H1 (cell line): ENCODE results near the gene MARCHF10. TPM values are rescaled to one million over a fixed set of nuclear protein-coding genes. Genes with fewer than 3 reads are reported as not detected.

Experiments used
- CTCF ChIA-PET: fragments of 300-600 bp; sonication (Branson Sonifier 250); formaldehyde crosslinking; loops from one replicate; lab custom pipeline; 2021; ENCODE audit not compliant: partially characterized antibody; lab: Charles Lee
- POLR2A ChIA-PET: fragments of 300-600 bp; sonication (Branson Sonifier 250); formaldehyde crosslinking; loops from one replicate; lab custom pipeline; 2021; ENCODE audit warnings: inconsistent platforms; ENCODE audit not compliant: partially characterized antibody; lab: Charles Lee
- DNase-seq, 2 experiments: peaks; one replicate each; pipeline versions ENCODE4 v3.0.0 to v3.0.0-alpha.2; 2010 to 2022; ENCODE audit warnings: low spot score in 2 of 2, low read depth in 1 of 2, mixed read lengths in 1 of 2
- FAIRE-seq: peaks from 2 replicates; lab custom pipeline; 2011; peaks lifted over from hg19 to GRCh38; lab: Jason Lieb, UNC
- H2AFZ ChIP-seq: 2 replicates; pipeline ENCODE4 v1.8.1; 2012; ENCODE audit warnings: low read length, inconsistent platforms
- H2AK5ac ChIP-seq: 2 replicates; pipeline ENCODE4 v1.6.1; 2013; ENCODE audit warnings: low read depth, low read length
- H2BK120ac ChIP-seq: replicated peaks from 2 replicates; pipeline ENCODE3; 2013; ENCODE audit warnings: low read depth, low read length, inconsistent platforms
- H2BK12ac ChIP-seq: 2 replicates; pipeline ENCODE4 v1.6.1; 2013; ENCODE audit warnings: low read depth, low read length
- H2BK15ac ChIP-seq: 2 replicates; pipeline ENCODE4 v1.6.1; 2013; ENCODE audit warnings: low read length
- H2BK20ac ChIP-seq: 2 replicates; pipeline ENCODE4 v1.6.1; 2013; ENCODE audit warnings: low read length
- H2BK5ac ChIP-seq: 2 replicates; pipeline ENCODE4 v1.6.1; 2013; ENCODE audit warnings: low read depth, low read length
- H3K14ac ChIP-seq: 2 replicates; pipeline ENCODE4 v1.6.1; 2013; ENCODE audit warnings: inconsistent platforms; ENCODE audit not compliant: insufficient read length
- H3K18ac ChIP-seq: 2 replicates; pipeline ENCODE4 v1.6.1; 2013; ENCODE audit warnings: low read length; ENCODE audit errors: extremely low read depth
- H3K23ac ChIP-seq: 2 replicates; pipeline ENCODE4 v1.6.1; 2013; ENCODE audit warnings: inconsistent platforms; ENCODE audit not compliant: insufficient read length
- H3K23me2 ChIP-seq: 2 replicates; pipeline ENCODE4 v1.6.1; 2013; ENCODE audit warnings: low read depth, low read length
- H3K27ac ChIP-seq: 2 replicates; pipeline ENCODE4 v1.6.1; 2011; ENCODE audit warnings: low read depth, low read length, inconsistent platforms
- H3K27me3 ChIP-seq, 4 experiments: replicated peaks in 1 of 4; 1 replicate in 1 of 4; 2 replicates in 3 of 4; pipeline versions ENCODE4 v1.6.1 to v1.8.1; 2011 to 2013; ENCODE audit warnings: low read length in 3 of 4, mild to moderate bottlenecking in 3 of 4, inconsistent platforms in 2 of 4, mixed read lengths in 2 of 4, moderate library complexity in 1 of 4; ENCODE audit not compliant: control insufficient read depth in 3 of 4, insufficient read depth in 3 of 4; ENCODE audit errors: extremely low read depth in 1 of 4
- H3K36me3 ChIP-seq, 4 experiments: 2 replicates each; pipeline versions ENCODE4 v1.6.1 to v1.8.1; 2011 to 2013; ENCODE audit warnings: mild to moderate bottlenecking in 4 of 4, low read length in 3 of 4, moderate library complexity in 2 of 4, control low read depth in 1 of 4, inconsistent platforms in 1 of 4; ENCODE audit not compliant: insufficient read depth in 4 of 4, control insufficient read depth in 2 of 4
- H3K4ac ChIP-seq: replicated peaks from 2 replicates; pipeline ENCODE3; 2013; ENCODE audit warnings: low read length, low read depth, mixed read lengths, inconsistent platforms; ENCODE audit not compliant: insufficient read length
- H3K4me1 ChIP-seq, 4 experiments: replicated peaks in 1 of 4; 1 replicate in 1 of 4; 2 replicates in 3 of 4; pipeline versions ENCODE4 v1.6.1 to v1.8.1; 2011 to 2013; ENCODE audit warnings: low read length in 3 of 4, inconsistent platforms in 2 of 4, mixed read lengths in 1 of 4; ENCODE audit not compliant: insufficient read depth in 4 of 4, control insufficient read depth in 3 of 4
- H3K4me2 ChIP-seq, 2 experiments: 2 replicates each; pipeline versions ENCODE4 v1.6.1 to v1.8.1; 2011 to 2013; ENCODE audit warnings: low read depth in 2 of 2, low read length in 2 of 2, control low read depth in 1 of 2, inconsistent platforms in 1 of 2, mild to moderate bottlenecking in 1 of 2; ENCODE audit not compliant: insufficient read depth in 1 of 2
- H3K4me3 ChIP-seq, 4 experiments: fragments of 200-600, 300-600 bp in 1 of 4; sonication (generic), shearing (Covaris generic), sonication (Bioruptor Twin) in 1 of 4; 2 replicates each; pipeline versions ENCODE4 v1.5.1 to v1.8.1; 2011 to 2016; ENCODE audit warnings: low read length in 4 of 4, low read depth in 3 of 4, control low read depth in 2 of 4, inconsistent platforms in 2 of 4, mild to moderate bottlenecking in 2 of 4, mixed read lengths in 1 of 4, moderate library complexity in 1 of 4; ENCODE audit not compliant: insufficient read depth in 2 of 4; ENCODE audit errors: extremely low read depth in 1 of 4
- H3K56ac ChIP-seq: replicated peaks from 2 replicates; pipeline ENCODE3; 2013; ENCODE audit warnings: low read depth, mild to moderate bottlenecking, mixed read lengths, low read length, inconsistent platforms; ENCODE audit not compliant: insufficient read length
- H3K79me1 ChIP-seq: 2 replicates; pipeline ENCODE4 v1.6.1; 2013; ENCODE audit warnings: low read depth, low read length, control low read depth
- H3K79me2 ChIP-seq, 2 experiments: 2 replicates each; pipeline versions ENCODE4 v1.6.1 to v1.8.1; 2012 to 2013; ENCODE audit warnings: low read length in 2 of 2, mild to moderate bottlenecking in 2 of 2, inconsistent platforms in 1 of 2; ENCODE audit not compliant: insufficient read depth in 2 of 2, control insufficient read depth in 1 of 2
- H3K9ac ChIP-seq, 4 experiments: replicated peaks in 1 of 4; 1 replicate in 1 of 4; 2 replicates in 3 of 4; pipeline versions ENCODE4 v1.6.1 to v1.8.1; 2011 to 2013; ENCODE audit warnings: low read depth in 3 of 4, low read length in 3 of 4, control low read depth in 2 of 4, mild to moderate bottlenecking in 2 of 4, moderate library complexity in 2 of 4, inconsistent platforms in 1 of 4; ENCODE audit errors: extremely low read depth in 1 of 4
- H3K9me3 ChIP-seq, 2 experiments: 2 replicates each; pipeline versions ENCODE4 v1.6.1 to v1.8.1; 2012 to 2013; ENCODE audit warnings: mild to moderate bottlenecking in 2 of 2, moderate library complexity in 2 of 2, control low read depth in 1 of 2, inconsistent platforms in 1 of 2, low read depth in 1 of 2, low read length in 1 of 2, mixed read lengths in 1 of 2; ENCODE audit not compliant: insufficient read depth in 2 of 2
- H4K20me1 ChIP-seq, 2 experiments: replicated peaks in 1 of 2; 2 replicates each; pipeline versions ENCODE3 to v1.8.1; 2011 to 2013; ENCODE audit warnings: inconsistent platforms in 2 of 2, low read length in 2 of 2, mild to moderate bottlenecking in 1 of 2; ENCODE audit not compliant: insufficient read depth in 2 of 2, control insufficient read depth in 1 of 2
- H4K5ac ChIP-seq: 2 replicates; pipeline ENCODE4 v1.6.1; 2013; ENCODE audit warnings: low read length, low read depth, mixed read lengths, inconsistent platforms; ENCODE audit not compliant: insufficient read length
- H4K8ac ChIP-seq: 2 replicates; pipeline ENCODE4 v1.8.0; 2013; ENCODE audit warnings: mild to moderate bottlenecking, moderate library complexity, low read length, inconsistent platforms; ENCODE audit not compliant: insufficient read depth; ENCODE audit errors: extremely low read depth
- H4K91ac ChIP-seq: replicated peaks from 2 replicates; pipeline ENCODE3; 2013; ENCODE audit warnings: low read length, mixed read lengths, inconsistent platforms; ENCODE audit not compliant: insufficient read length
- EZH2 ChIP-seq: fragments of 200-600 bp; sonication (generic); IDR thresholded peaks from 2 replicates; pipeline ENCODE4 v1.7.1; 2012; ENCODE audit warnings: low read depth, mild to moderate bottlenecking, moderate library complexity, low read length, inconsistent platforms; ENCODE audit not compliant: severe bottlenecking
- JUND ChIP-seq: IDR thresholded peaks from 2 replicates; pipeline ENCODE4 v1.6.1; 2011; ENCODE audit warnings: mild to moderate bottlenecking, improper control_type of control experiment, low read length
- POU5F1 ChIP-seq: IDR thresholded peaks from 2 replicates; pipeline ENCODE4 v1.6.1; 2011; ENCODE audit warnings: low read depth, mild to moderate bottlenecking, low read length, moderate library complexity
- RXRA ChIP-seq: IDR thresholded peaks from 2 replicates; pipeline ENCODE4 v1.6.1; 2011; ENCODE audit warnings: low read depth, mild to moderate bottlenecking, low read length, moderate library complexity; ENCODE audit not compliant: insufficient read depth
- TAF7 ChIP-seq: optimal IDR thresholded peaks from 2 replicates; pipeline ENCODE3; 2011; ENCODE audit warnings: low read depth, mild to moderate bottlenecking, inconsistent platforms, low read length, moderate library complexity, borderline replicate concordance
- WGBS, 2 experiments: shearing (Covaris generic) in 1 of 2; methylation state at CpG; one replicate each; pipeline versions ENCODE4 v1.1.6 to v1.1.7; 2013 to 2015; ENCODE audit warnings: low lambda C conversion rate in 2 of 2, mixed read lengths in 2 of 2, inconsistent platforms in 1 of 2, low coverage in 1 of 2, missing lambda C conversion rate in 1 of 2; ENCODE audit not compliant: insufficient replicate concordance in 2 of 2, insufficient coverage in 1 of 2, insufficient read length in 1 of 2; ENCODE audit errors: extremely low coverage in 1 of 2, missing lambda C conversion rate in 1 of 2; 5-methylcytosine and 5-hydroxymethylcytosine counted together
- polyA plus RNA-seq, 7 experiments: library from polyadenylated mRNA; depleted of rRNA in 3 of 7; stranded (reverse) in 5 of 7; unstranded in 2 of 7; fragments of >200 nt in 5 of 7; fragments of 200-250 nt in 2 of 7; gene quantifications; 1 replicate in 5 of 7; 2 replicates in 1 of 7; 4 replicates in 1 of 7; pipeline versions ENCODE4 v1.2.1 to v1.2.3, GENCODE V29; 2011 to 2013; ENCODE audit warnings: missing spikeins in 2 of 7, mixed read lengths in 2 of 7
- total RNA-seq: library from RNA; stranded (reverse); fragmentation: NEBNext Ultra II Directional; extraction: Animal tissue kit (Norgen Biotek cat#: 25700); gene quantifications from 2 replicates; pipeline ENCODE4 v1.2.1, GENCODE V29; 2021

MARCHF10 gene
- total and polyA plus RNA-seq, 2 of the 8 experiments (the other 6 are each of a cell fraction or from before 2014, with no cell fraction given): 0.48 to 0.73 TPM

DNA sequence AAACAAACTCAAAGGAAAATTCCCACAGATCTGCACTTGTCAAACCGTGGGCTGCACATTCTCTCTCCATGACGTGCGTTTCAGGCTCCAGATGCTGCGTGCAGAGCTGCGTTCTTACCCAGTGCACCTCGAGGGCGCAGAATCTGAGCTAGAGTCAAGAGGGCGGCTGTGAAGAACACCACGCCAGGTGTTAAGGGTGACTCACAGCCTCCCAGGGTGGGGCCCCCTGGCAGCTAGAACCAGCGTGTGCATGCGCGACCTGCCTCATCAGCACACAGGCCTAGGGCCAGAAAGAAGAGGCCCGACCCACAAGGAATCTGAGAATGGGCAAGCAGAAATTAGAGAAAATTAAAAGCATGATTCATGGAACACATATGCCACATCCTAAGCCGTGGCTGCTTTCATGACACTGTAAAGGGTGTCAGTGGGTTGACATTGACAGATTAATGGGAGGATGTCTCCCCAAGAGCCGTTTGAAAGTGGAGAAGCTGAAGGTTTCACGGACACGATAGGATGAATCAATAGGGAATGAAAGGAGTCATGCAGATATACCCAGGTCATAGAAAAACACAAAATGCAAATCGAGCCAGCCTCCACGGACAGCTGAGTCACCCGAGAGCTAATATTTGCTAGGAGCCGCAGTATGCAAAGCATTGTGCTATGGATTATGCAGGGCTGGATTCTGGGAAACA lies 29.0 kb downstream of the MARCHF10 start:
- H3K14ac ChIP-seq: no peak overlapping the region
- ChIA-PET CTCF (interaction anchor here (1.3 to 3.2 kb wide), 3 partner anchors 17 to 69 kb away, joined by 3 to 9 read pairs (median 3); no protein-coding TSS in a partner anchor), POLR2A (no interaction called here)
- H3K79me2 ChIP-seq: no peaks in the 10 kb centered on the region
- no peak overlapping the region for H2BK20ac ChIP-seq
- H3K4me1 ChIP-seq: peaks cover 0 to 3% (median 0%) of the 10 kb centered on the region in 4 experiments; a peak in 2 of 7 replicates
- H4K20me1 ChIP-seq: no peaks in the 10 kb centered on the region
- H3K4ac ChIP-seq: no peak overlapping the region
- H2AFZ ChIP-seq: no peak overlapping the region
- no peak overlapping the region for H2BK120ac ChIP-seq
- H3K9ac ChIP-seq: no peak overlapping the region
- no peak overlapping the region for H3K27ac ChIP-seq
- no peaks in the 10 kb centered on the region for H3K27me3 ChIP-seq
- TF ChIP-seq JUND (peak; percentile 33; the same call in 1 of the 2 replicates), POU5F1 (no peak), EZH2 (no peak), RXRA (no peak), TAF7 (no peak)
- H3K36me3 ChIP-seq: no peaks in the 10 kb centered on the region
- H2AK5ac ChIP-seq: no peak overlapping the region
- no peak overlapping the region for H3K4me2 ChIP-seq
- H3K23ac ChIP-seq: no peak overlapping the region
- H3K9me3 ChIP-seq: no peaks in the 10 kb centered on the region
- no peak overlapping the region for H2BK15ac ChIP-seq
- no peak overlapping the region for H2BK12ac ChIP-seq
- H4K91ac ChIP-seq: no peak overlapping the region
- no peak overlapping the region for H3K56ac ChIP-seq
- no peak for FAIRE-seq
- H3K79me1 ChIP-seq: no peaks in the 10 kb centered on the region
- H3K4me3 ChIP-seq: no peak overlapping the region
- no peak overlapping the region for H4K8ac ChIP-seq
- no peak for DNase-seq
- no peak overlapping the region for H4K5ac ChIP-seq
- H3K18ac ChIP-seq: no peak overlapping the region
- 88% methylated on average over 21 of the region's 21 CpGs; no CpG with 5 or more reads in 1 of the 2 experiments for WGBS, 2 experiments
- no peak overlapping the region for H2BK5ac ChIP-seq
- H3K23me2 ChIP-seq: 0 out of 2 replicates have a peak, but pooled peaks cover 2% of the 10 kb centered on the region
